Left lung (tissue), 10 donors: ENCODE results near the gene RERE. TPM values are rescaled to one million over a fixed set of nuclear protein-coding genes. Genes with fewer than 3 reads are reported as not detected.
A peak's percentile ranks its signal among the peaks of the same experiment; 100 is the strongest.

Experiments
- ATAC-seq: fragments of 200-7000 bp; cut with Tn5 transposase; one replicate; pipeline ENCODE4 v1.9.1; 2020; ENCODE audit warnings: moderate library complexity
- DNase-seq, 4 donors: peaks; one replicate each; pipeline ENCODE4 v3.0.0-alpha.2; 2013 to 2020
- H3K27ac ChIP-seq, 2 donors: fragments of 200-600 bp; sonication (generic) in 1 of 2; one replicate each; pipeline versions ENCODE4 v1.5.0 to v1.8.0; 2020 to 2021
- H3K27me3 ChIP-seq, 2 donors: fragments of 200-600 bp; sonication (generic) in 1 of 2; one replicate each; pipeline versions ENCODE4 v1.5.0 to v1.8.0; 2020 to 2021
- H3K36me3 ChIP-seq, 2 donors: fragments of 200-600 bp; sonication (generic) in 1 of 2; one replicate each; pipeline versions ENCODE4 v1.5.0 to v1.8.0; 2020 to 2021
- H3K4me1 ChIP-seq, 2 donors: fragments of 200-600 bp; one replicate each; pipeline ENCODE4 v1.8.0; 2021
- H3K4me3 ChIP-seq, 2 donors: fragments of 200-600 bp; sonication (generic) in 1 of 2; one replicate each; pipeline versions ENCODE4 v1.5.0 to v1.8.0; 2020 to 2021; ENCODE audit warnings: mild to moderate bottlenecking in 1 of 2
- H3K9me3 ChIP-seq, 2 donors: fragments of 200-600 bp; sonication (generic) in 1 of 2; one replicate each; pipeline versions ENCODE4 v1.5.0 to v1.8.0; 2020 to 2021
- CTCF ChIP-seq, 2 donors: fragments of 200-600 bp; sonication (generic) in 1 of 2; IDR thresholded peaks; one replicate each; pipeline versions ENCODE4 v1.5.0 to v1.8.0; 2021; ENCODE audit warnings: antibody characterized with exemption in 2 of 2
- intact Hi-C, 2 donors: fragments of 100-400 bp; cut with DNase I; formaldehyde crosslinking; loops; one replicate each; pipeline versions ENCODE4 v1.11.2 to v1.14.2; 2022
- polyA plus RNA-seq, 6 donors: library from polyadenylated mRNA; unstranded; fragments of 120-200 nt; gene quantifications; one replicate each; pipeline ENCODE4 v1.2.1, GENCODE V29; 2013; ENCODE audit not compliant: insufficient read length in 6 of 6
- total RNA-seq, 2 donors: library from RNA; stranded (reverse); fragmentation: NEBNext Ultra II Directional; extraction: Animal tissue kit (Norgen Biotek cat#: 25700); gene quantifications; one replicate each; pipeline ENCODE4 v1.2.1, GENCODE V29; 2021
- donor health status: DM: no; HTN: yes; CAD: no.
- donor health status: DM: no; HTN: no; CAD: no.

The RERE gene
- total and polyA plus RNA-seq, 8 donors: 73.3 to 135 (median 130) TPM

GRCh38 chr1:8603220-8603616 lies 214.2 kb downstream of the RERE start:
- TF ChIP-seq CTCF (IDR thresholded peaks at IDR 0.05): no peak
- Histone ChIP-seq H3K4me3 (no peak overlapping the region), H3K9me3 (no peaks in the 10 kb centered on the region), H3K36me3 (no peaks in the 10 kb centered on the region), H3K27me3 (no peaks in the 10 kb centered on the region), H3K27ac (no peak overlapping the region), H3K4me1 (peaks cover 7 to 25% of the 10 kb centered on the region in 2 donors)
- intact Hi-C loops: no loop called here
- DNase-seq: peak in 1 of 4 donors; percentile 46
- ATAC-seq: no peak

- intact Hi-C loops: no loop called here
- Histone ChIP-seq H3K4me3 (no peak overlapping the region), H3K27ac (no peak overlapping the region), H3K36me3 (no peaks in the 10 kb centered on the region), H3K27me3 (no peaks in the 10 kb centered on the region), H3K9me3 (no peaks in the 10 kb centered on the region), H3K4me1 (peaks cover 7 to 31% of the 10 kb centered on the region in 2 donors)
- DNase-seq (no peak), ATAC-seq (no peak)
- TF ChIP-seq CTCF (IDR thresholded peaks at IDR 0.05): no peak
These were observed 214.8 kb downstream of the RERE start for GRCh38 chr1:8602471-8603219.

GRCh38 chr1:8600336-8600735 lies 217.1 kb downstream of the RERE start:
- Histone ChIP-seq H3K9me3 (no peaks in the 10 kb centered on the region), H3K4me3 (no peak overlapping the region), H3K4me1 (peaks cover 7 to 39% of the 10 kb centered on the region in 2 donors), H3K36me3 (no peaks in the 10 kb centered on the region), H3K27ac (peak overlapping the region in 1 of 2 donors; percentile 1), H3K27me3 (no peaks in the 10 kb centered on the region)
- DNase-seq (no peak), ATAC-seq (no peak)
- intact Hi-C loops: no loop called here
- no peak for TF ChIP-seq CTCF (IDR thresholded peaks at IDR 0.05)

GRCh38 chr1:8599646-8600212 lies 217.7 kb downstream of the RERE start:
- DNase-seq: no peak
- Histone ChIP-seq H3K27ac (peak overlapping the region in 1 of 2 donors; percentile 1), H3K4me3 (no peak overlapping the region), H3K36me3 (no peaks in the 10 kb centered on the region), H3K9me3 (no peaks in the 10 kb centered on the region), H3K27me3 (no peaks in the 10 kb centered on the region), H3K4me1 (peaks cover 7 to 39% of the 10 kb centered on the region in 2 donors)
- TF ChIP-seq CTCF (IDR thresholded peaks at IDR 0.05): no peak
- intact Hi-C loops: no loop called here
- no peak for ATAC-seq

- no peak overlapping the region for H3K4me3 ChIP-seq
- H3K4me1 ChIP-seq: peaks cover 7 to 38% of the 10 kb centered on the region in 2 donors
- H3K36me3 ChIP-seq: no peaks in the 10 kb centered on the region
- DNase-seq (no peak), ATAC-seq (peak; percentile 18)
- no peaks in the 10 kb centered on the region for H3K27me3 ChIP-seq
- H3K27ac ChIP-seq: peak overlapping the region; percentile 14 to 33
- intact Hi-C loops: no loop called here
- H3K9me3 ChIP-seq: no peaks in the 10 kb centered on the region
- TF ChIP-seq CTCF (IDR thresholded peaks at IDR 0.05): no peak
These were observed 218.7 kb downstream of the RERE start for GRCh38 chr1:8598783-8599182.
